Mammary microvascular endothelial cell (primary cell): Measurements from ENCODE around the gene FIP1L1. TPM values are rescaled to one million over a fixed set of nuclear protein-coding genes. Genes with fewer than 3 reads are reported as not detected.

Experiments used
- total RNA-seq: library from RNA; depleted of rRNA; stranded (reverse); fragments of >200 nt; gene quantifications from 2 replicates; pipeline ENCODE4 v1.2.3, GENCODE V29; 2015

The FIP1L1 gene, protein sequence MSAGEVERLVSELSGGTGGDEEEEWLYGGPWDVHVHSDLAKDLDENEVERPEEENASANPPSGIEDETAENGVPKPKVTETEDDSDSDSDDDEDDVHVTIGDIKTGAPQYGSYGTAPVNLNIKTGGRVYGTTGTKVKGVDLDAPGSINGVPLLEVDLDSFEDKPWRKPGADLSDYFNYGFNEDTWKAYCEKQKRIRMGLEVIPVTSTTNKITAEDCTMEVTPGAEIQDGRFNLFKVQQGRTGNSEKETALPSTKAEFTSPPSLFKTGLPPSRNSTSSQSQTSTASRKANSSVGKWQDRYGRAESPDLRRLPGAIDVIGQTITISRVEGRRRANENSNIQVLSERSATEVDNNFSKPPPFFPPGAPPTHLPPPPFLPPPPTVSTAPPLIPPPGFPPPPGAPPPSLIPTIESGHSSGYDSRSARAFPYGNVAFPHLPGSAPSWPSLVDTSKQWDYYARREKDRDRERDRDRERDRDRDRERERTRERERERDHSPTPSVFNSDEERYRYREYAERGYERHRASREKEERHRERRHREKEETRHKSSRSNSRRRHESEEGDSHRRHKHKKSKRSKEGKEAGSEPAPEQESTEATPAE
- 26.2 and 29.0 TPM in 2 replicates for total RNA-seq

DNA sequence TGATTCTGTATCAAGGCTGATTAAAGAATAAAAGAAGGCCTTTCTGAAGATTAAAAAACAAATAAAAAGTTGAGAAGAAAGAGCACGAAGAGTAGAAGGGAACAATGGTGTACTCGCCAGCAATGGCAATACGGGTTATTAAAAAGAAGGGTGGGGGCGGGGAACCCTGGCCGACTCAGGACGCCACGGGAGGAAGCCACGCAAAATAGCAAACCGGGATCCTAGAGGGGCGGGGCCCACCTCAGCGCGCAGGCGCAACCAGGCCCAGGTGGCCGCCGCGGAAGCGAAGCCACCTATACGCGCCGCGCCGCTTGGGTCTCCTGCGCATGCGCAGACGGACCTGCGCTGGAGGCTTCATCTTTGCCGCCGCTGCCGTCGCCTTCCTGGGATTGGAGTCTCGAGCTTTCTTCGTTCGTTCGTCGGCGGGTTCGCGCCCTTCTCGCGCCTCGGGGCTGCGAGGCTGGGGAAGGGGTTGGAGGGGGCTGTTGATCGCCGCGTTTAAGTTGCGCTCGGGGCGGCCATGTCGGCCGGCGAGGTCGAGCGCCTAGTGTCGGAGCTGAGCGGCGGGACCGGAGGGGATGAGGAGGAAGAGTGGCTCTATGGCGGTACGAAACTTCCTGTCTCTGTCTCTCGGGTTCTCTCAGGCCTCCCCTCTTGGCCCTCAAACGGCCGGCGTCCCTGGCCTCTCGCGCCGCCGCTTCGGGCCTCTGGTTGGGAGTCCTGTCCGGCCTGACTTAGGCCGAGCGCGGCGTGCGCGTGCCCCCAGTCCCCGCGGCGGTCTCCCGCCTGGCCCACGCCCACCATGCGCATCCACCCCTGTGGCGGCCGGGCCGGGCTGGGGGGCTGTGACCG, at the start of gene FIP1L1:
TSS of gene FIP1L1 (plus strand) at position 323 of the 852 bp plus-strand sequence. CDS start at position 521, 198 bp downstream.

DNA sequence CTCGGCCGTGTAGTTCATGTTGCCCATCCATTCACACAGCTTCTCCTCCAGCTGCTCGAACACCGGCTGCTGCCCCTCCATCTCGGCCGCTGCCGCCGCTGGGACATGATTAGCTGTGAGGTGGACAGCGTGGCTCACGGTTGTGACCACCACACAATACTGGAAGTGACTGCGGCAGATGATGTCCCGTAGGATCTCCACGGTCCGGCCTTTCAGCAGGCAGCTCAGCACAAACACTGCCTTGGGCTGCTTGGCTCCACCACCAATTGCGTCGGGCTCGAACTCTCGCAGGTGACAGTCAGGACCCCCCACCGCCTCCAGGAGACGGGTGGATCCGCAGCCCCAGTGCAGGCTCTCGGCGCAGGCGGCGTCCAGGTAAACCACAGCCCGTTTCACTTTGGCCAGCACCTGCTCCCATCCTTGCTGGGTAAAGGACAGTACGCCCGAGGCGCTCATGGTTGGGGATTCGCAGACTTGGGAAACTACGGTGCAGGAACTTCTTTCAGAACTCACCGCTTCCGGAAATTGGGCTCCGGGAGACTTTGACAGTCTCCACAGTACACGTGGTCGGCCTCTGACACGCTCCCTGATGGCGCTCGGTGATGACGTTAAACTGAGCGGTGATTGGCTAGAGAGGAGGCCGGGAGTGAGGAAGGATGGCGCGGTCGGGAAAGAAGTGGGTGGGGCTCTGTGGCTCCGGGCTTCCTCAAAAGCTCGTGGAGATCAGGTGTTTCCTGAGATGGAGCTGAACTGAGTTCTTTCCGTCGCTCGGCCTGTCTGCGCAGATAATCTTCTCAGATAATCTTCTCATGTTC, 11.7 kb upstream of the FIP1L1 start, which contains the start of gene SCFD2:
TSS of gene SCFD2 (minus strand) at position 576 of the 815 bp plus-strand sequence.

Other genes starting within 250 kb of the FIP1L1 start
- 14.6 and 14.9 TPM in 2 replicates for gene SCFD2, start 11.6 kb upstream of the FIP1L1 start, total RNA-seq
- 2.8 and 3.0 TPM in 2 replicates for gene LNX1, start 213.8 kb downstream of the FIP1L1 start, total RNA-seq